Prostate gland (tissue), 2 donors: ENCODE data around the gene NETO1. TPM values are rescaled to one million over a fixed set of nuclear protein-coding genes. Genes with fewer than 3 reads are reported as not detected.

Experiments
- DNase-seq: peaks from one replicate; pipeline ENCODE4 v3.0.0-alpha.2; 2019; ENCODE audit warnings: low spot score
- H3K27ac ChIP-seq, 2 donors: fragments of 200-600 bp; sonication (generic); 2 replicates each; pipeline ENCODE4 v1.5.1; 2017 to 2019
- H3K27me3 ChIP-seq: fragments of 200-600 bp; sonication (generic); replicated peaks from 2 replicates; pipeline ENCODE4 v1.5.1; 2019; ENCODE audit not compliant: insufficient read depth
- H3K36me3 ChIP-seq, 2 donors: fragments of 200-600 bp; sonication (generic); 1 replicate in 1 of 2; 2 replicates in 1 of 2; pipeline versions ENCODE4 v1.5.1 to v1.8.1; 2017 to 2019
- H3K4me1 ChIP-seq: fragments of 200-600 bp; sonication (generic); replicated peaks from 2 replicates; pipeline ENCODE4 v1.5.1; 2019
- H3K4me3 ChIP-seq, 2 donors: fragments of 200-600 bp; sonication (generic); 2 replicates each; pipeline ENCODE4 v1.5.1; 2017 to 2019
- H3K9me3 ChIP-seq: fragments of 200-600 bp; sonication (generic); 2 replicates; pipeline ENCODE4 v1.5.1; 2017
- CTCF ChIP-seq, 4 experiments: fragments of 200-600 bp in 2 of 4; fragments of 450-650 bp in 2 of 4; sonication (generic) in 2 of 4; IDR thresholded peaks; 1 replicate in 3 of 4; 2 replicates in 1 of 4; pipeline ENCODE4 v1.5.1; 2016 to 2019; ENCODE audit warnings: antibody characterized with exemption in 4 of 4, mild to moderate bottlenecking in 2 of 4, moderate library complexity in 2 of 4
- POLR2A ChIP-seq: fragments of 450-650 bp; IDR thresholded peaks from one replicate; pipeline ENCODE4 v1.6.1; 2016; ENCODE audit warnings: antibody characterized with exemption, mild to moderate bottlenecking
- POLR2AphosphoS5 ChIP-seq: sonication (generic); formaldehyde crosslinking; IDR thresholded peaks from one replicate; pipeline ENCODE4 v1.6.1; 2017; ENCODE audit warnings: antibody characterized with exemption
- WGBS: methylation state at CpG from one replicate; pipeline ENCODE4 v1.1.5; 2018; 5-methylcytosine and 5-hydroxymethylcytosine counted together
- intact Hi-C: fragments of 100-400 bp; cut with DNase I; formaldehyde crosslinking; loops from one replicate; pipeline ENCODE4 v1.14.2; 2022
- total RNA-seq, 2 donors: library from RNA; depleted of rRNA; stranded (reverse); fragments of >200 nt; gene quantifications; one replicate each; pipeline ENCODE4 v1.1.0, GENCODE V29; 2016

Gene NETO1
- total RNA-seq: 1 to 10 TPM in 1 of 2 donors, not detected in 1; 1.6 TPM

GRCh38 chr18:72867746-72868584 lies at the start of gene NETO1:
Gene NETO1, minus strand, starts transcription at chr18:72867987. Its CDS starts 696 bp downstream, at chr18:72867291.
- intact Hi-C loops: no loop called here
- no peak for TF ChIP-seq POLR2A
- no peak for TF ChIP-seq CTCF (IDR thresholded peaks at IDR 0.05)
- TF ChIP-seq POLR2AphosphoS5: no peak
- Histone ChIP-seq H3K36me3 (no peaks in the 10 kb centered on the region), H3K4me1 (no peaks in the 10 kb centered on the region), H3K27me3 (peaks cover 17% of the 10 kb centered on the region), H3K9me3 (no peaks in the 10 kb centered on the region), H3K4me3 (peak within 1 kb of the TSS; percentile 10 to 28), H3K27ac (no peak within 1 kb of the TSS)
- WGBS: under 1% methylated on average over 70 of the region's 85 CpGs
- no peak for DNase-seq

- Histone ChIP-seq H3K9me3 (no peaks in the 10 kb centered on the region), H3K27me3 (no peaks in the 10 kb centered on the region), H3K4me1 (no peaks in the 10 kb centered on the region), H3K36me3 (no peaks in the 10 kb centered on the region), H3K4me3 (no peak overlapping the region), H3K27ac (no peak overlapping the region)
- WGBS: 60% methylated on average over 5 of the region's 5 CpGs
- TF ChIP-seq CTCF (IDR thresholded peaks at IDR 0.05) (no peak), POLR2AphosphoS5 (no peak), POLR2A (no peak)
- intact Hi-C loops: no loop called here
- DNase-seq: no peak
Measured at GRCh38 chr18:72910045-72910444, 42.3 kb upstream of the NETO1 start.

GRCh38 chr18:72908181-72908580 lies 40.4 kb upstream of the NETO1 start:
- no peak overlapping the region for H3K4me3 ChIP-seq
- no peaks in the 10 kb centered on the region for H3K36me3 ChIP-seq
- no peaks in the 10 kb centered on the region for H3K9me3 ChIP-seq
- TF ChIP-seq POLR2AphosphoS5: no peak
- no peak for TF ChIP-seq CTCF (IDR thresholded peaks at IDR 0.05)
- no peak for TF ChIP-seq POLR2A
- no peak for DNase-seq
- H3K27ac ChIP-seq: no peak overlapping the region
- H3K27me3 ChIP-seq: no peaks in the 10 kb centered on the region
- WGBS: 41% methylated on average over 2 of the region's 2 CpGs
- H3K4me1 ChIP-seq: no peaks in the 10 kb centered on the region
- intact Hi-C loops: no loop called here

GRCh38 chr18:72903033-72903432 lies 35.2 kb upstream of the NETO1 start:
- no peaks in the 10 kb centered on the region for H3K27me3 ChIP-seq
- H3K9me3 ChIP-seq: no peaks in the 10 kb centered on the region
- H3K27ac ChIP-seq: no peak overlapping the region
- no peak overlapping the region for H3K4me3 ChIP-seq
- no peak for TF ChIP-seq POLR2AphosphoS5
- TF ChIP-seq POLR2A: no peak
- no peak for TF ChIP-seq CTCF (IDR thresholded peaks at IDR 0.05)
- H3K4me1 ChIP-seq: no peaks in the 10 kb centered on the region
- 89% methylated on average over 2 of the region's 2 CpGs for WGBS
- no peaks in the 10 kb centered on the region for H3K36me3 ChIP-seq
- DNase-seq: no peak
- intact Hi-C loops: no loop called here

- 12% methylated on average over 4 of the region's 4 CpGs for WGBS
- H3K9me3 ChIP-seq: no peaks in the 10 kb centered on the region
- H3K4me3 ChIP-seq: no peak overlapping the region
- TF ChIP-seq POLR2AphosphoS5: no peak
- TF ChIP-seq POLR2A: no peak
- TF ChIP-seq CTCF (IDR thresholded peaks at IDR 0.05): no peak
- no peaks in the 10 kb centered on the region for H3K4me1 ChIP-seq
- no peaks in the 10 kb centered on the region for H3K27me3 ChIP-seq
- H3K27ac ChIP-seq: no peak overlapping the region
- DNase-seq: no peak
- intact Hi-C loops: no loop called here
- H3K36me3 ChIP-seq: no peaks in the 10 kb centered on the region
Measured at GRCh38 chr18:72899338-72899737, 31.6 kb upstream of the NETO1 start.
